Ectodermal cell (in vitro differentiated cells): ENCODE data around the gene TULP4.
"Not testable (repeated sequence)": the region's sequence is repeated elsewhere in the genome, so short reads cannot be mapped to it uniquely, and the experiment has no call there.

Experiments used
- H3K27ac ChIP-seq: 2 replicates; pipeline ENCODE4 v1.7.0; 2013; ENCODE audit warnings: mild to moderate bottlenecking, low read depth, low read length; ENCODE audit not compliant: insufficient read depth, poor library complexity, severe bottlenecking
- H3K27me3 ChIP-seq: 2 replicates; pipeline ENCODE4 v1.7.0; 2013; ENCODE audit warnings: mild to moderate bottlenecking, low read length; ENCODE audit not compliant: insufficient read depth, control insufficient read depth, poor library complexity, severe bottlenecking
- H3K36me3 ChIP-seq: one replicate; pipeline ENCODE4 v1.7.0; 2013; ENCODE audit warnings: low read length; ENCODE audit not compliant: control insufficient read depth, insufficient read depth
- H3K4me1 ChIP-seq: one replicate; pipeline ENCODE4 v1.7.0; 2013; ENCODE audit warnings: low read length; ENCODE audit not compliant: control insufficient read depth, insufficient read depth
- H3K4me3 ChIP-seq: 2 replicates; pipeline ENCODE4 v1.7.0; 2013; ENCODE audit warnings: low read depth, low read length, control low read depth; ENCODE audit not compliant: insufficient read depth
- H3K9me3 ChIP-seq: 2 replicates; pipeline ENCODE4 v1.7.0; 2013; ENCODE audit warnings: mild to moderate bottlenecking, low read length, moderate library complexity; ENCODE audit not compliant: control insufficient read depth
- WGBS, 2 experiments: methylation state at CpG; one replicate each; pipeline ENCODE4 v1.1.7; 2013; ENCODE audit warnings: missing lambda C conversion rate in 2 of 2; 5-methylcytosine and 5-hydroxymethylcytosine counted together

TULP4 gene

GRCh38 chr6:158387578-158387977 is 75.3 kb downstream of the TULP4 start:
- H3K9me3 ChIP-seq: no peaks in the 10 kb centered on the region
- H3K27me3 ChIP-seq: no peaks in the 10 kb centered on the region
- H3K36me3 ChIP-seq: no peaks in the 10 kb centered on the region
- H3K4me3 ChIP-seq: no peak overlapping the region
- no peaks in the 10 kb centered on the region for H3K4me1 ChIP-seq
- WGBS, 2 experiments: 100% methylated on average over 1 of the region's 1 CpG
- H3K27ac ChIP-seq: no peak overlapping the region

- Histone ChIP-seq H3K27me3 (no peaks in the 10 kb centered on the region), H3K4me3 (no peak overlapping the region), H3K36me3 (no peaks in the 10 kb centered on the region), H3K4me1 (no peaks in the 10 kb centered on the region), H3K27ac (no peak overlapping the region), H3K9me3 (peaks cover 3% of the 10 kb centered on the region)
- 68 to 77% methylated on average over 2 of the region's 2 CpGs for WGBS, 2 experiments
Observed at GRCh38 chr6:158388727-158389126, 76.5 kb downstream of the TULP4 start.

- H3K4me1 ChIP-seq: no peaks in the 10 kb centered on the region
- no peak overlapping the region for H3K27ac ChIP-seq
- H3K36me3 ChIP-seq: no peaks in the 10 kb centered on the region
- 84 to 89% methylated on average over 3 of the region's 3 CpGs for whole genome bisulfite sequencing, 2 experiments
- peaks cover 3% of the 10 kb centered on the region for H3K9me3 ChIP-seq
- no peaks in the 10 kb centered on the region for H3K27me3 ChIP-seq
- no peak overlapping the region for H3K4me3 ChIP-seq
Observed at GRCh38 chr6:158389193-158389919, 77.1 kb downstream of the TULP4 start.

- H3K4me1 ChIP-seq: no peaks in the 10 kb centered on the region
- 98% methylated on average over 3 of the region's 3 CpGs for WGBS, 2 experiments
- H3K4me3 ChIP-seq: no peak overlapping the region
- H3K9me3 ChIP-seq: peaks cover 3% of the 10 kb centered on the region
- no peaks in the 10 kb centered on the region for H3K36me3 ChIP-seq
- H3K27ac ChIP-seq: no peak overlapping the region
- H3K27me3 ChIP-seq: no peaks in the 10 kb centered on the region
Observed at GRCh38 chr6:158391276-158391675, 79.0 kb downstream of the TULP4 start.

GRCh38 chr6:158391977-158392376 is 79.7 kb downstream of the TULP4 start:
- 93 to 95% methylated on average over 4 of the region's 4 CpGs for WGBS, 2 experiments
- H3K4me1 ChIP-seq: not testable (repeated sequence)

GRCh38 chr6:158396136-158396535 is 83.9 kb downstream of the TULP4 start:
- Histone ChIP-seq H3K36me3 (no peaks in the 10 kb centered on the region), H3K9me3 (peaks cover 3% of the 10 kb centered on the region), H3K27ac (no peak overlapping the region), H3K4me3 (no peak overlapping the region), H3K4me1 (peaks cover 4% of the 10 kb centered on the region), H3K27me3 (no peaks in the 10 kb centered on the region)
- 70 to 74% methylated on average over 5 of the region's 5 CpGs for WGBS, 2 experiments

More at GRCh38 chr6:158391977-158392376, 79.7 kb downstream of the TULP4 start:
- not testable (repeated sequence) for H3K27ac ChIP-seq, H3K9me3 ChIP-seq, H3K4me3 ChIP-seq, H3K36me3 ChIP-seq, H3K27me3 ChIP-seq

GRCh38 chr6:158397578-158397977 is 85.3 kb downstream of the TULP4 start:
- no peak overlapping the region for H3K27ac ChIP-seq
- H3K4me1 ChIP-seq: peaks cover 4% of the 10 kb centered on the region
- no peaks in the 10 kb centered on the region for H3K27me3 ChIP-seq
- H3K4me3 ChIP-seq: no peak overlapping the region
- peaks cover 3% of the 10 kb centered on the region for H3K9me3 ChIP-seq
- 95% methylated on average over 4 of the region's 4 CpGs for WGBS, 2 experiments
- no peaks in the 10 kb centered on the region for H3K36me3 ChIP-seq

GRCh38 chr6:158398252-158399024 is 86.2 kb downstream of the TULP4 start:
- H3K9me3 ChIP-seq: peaks cover 3% of the 10 kb centered on the region
- WGBS, 2 experiments: 92 to 95% methylated on average over 3 of the region's 3 CpGs
- H3K4me3 ChIP-seq: no peak overlapping the region
- no peaks in the 10 kb centered on the region for H3K36me3 ChIP-seq
- H3K27ac ChIP-seq: no peak overlapping the region
- peaks cover 4% of the 10 kb centered on the region for H3K4me1 ChIP-seq
- no peaks in the 10 kb centered on the region for H3K27me3 ChIP-seq

- Histone ChIP-seq H3K4me1 (peaks cover 4% of the 10 kb centered on the region), H3K27me3 (no peaks in the 10 kb centered on the region), H3K36me3 (no peaks in the 10 kb centered on the region), H3K9me3 (no peaks in the 10 kb centered on the region), H3K4me3 (no peak overlapping the region), H3K27ac (no peak overlapping the region)
- WGBS, 2 experiments: 98% methylated on average over 3 of the region's 3 CpGs
Observed at GRCh38 chr6:158399040-158399700, 86.9 kb downstream of the TULP4 start.

- H3K4me1 ChIP-seq: peaks cover 4% of the 10 kb centered on the region
- H3K4me3 ChIP-seq: no peak overlapping the region
- H3K27me3 ChIP-seq: no peaks in the 10 kb centered on the region
- H3K36me3 ChIP-seq: no peaks in the 10 kb centered on the region
- no peaks in the 10 kb centered on the region for H3K9me3 ChIP-seq
- H3K27ac ChIP-seq: no peak overlapping the region
Observed at GRCh38 chr6:158402184-158402583, 89.9 kb downstream of the TULP4 start.
